K562 (cell line): Measurements from ENCODE around the gene ZNF593OS. TPM values are rescaled to one million over a fixed set of nuclear protein-coding genes. Genes with fewer than 3 reads are reported as not detected.

Experiments
- CBX3 ChIP-seq, 2 experiments: IDR thresholded peaks; 1 replicate in 1 of 2; 2 replicates in 1 of 2; pipeline ENCODE4 v1.6.1; 2012; ENCODE audit warnings: inconsistent platforms in 2 of 2, low read length in 2 of 2, borderline replicate concordance in 1 of 2, control low read depth in 1 of 2
- SIRT6 ChIP-seq: IDR thresholded peaks from one replicate; pipeline ENCODE4 v1.6.1; 2012; ENCODE audit warnings: low read depth, mild to moderate bottlenecking, control low read depth, inconsistent platforms, low read length, moderate library complexity
- SMAD4 ChIP-seq: fragments of 250-450 bp; sonication (Bioruptor Pico); conservative IDR thresholded peaks from 2 replicates; pipeline ENCODE4 v1.8.0; 2021; ENCODE audit warnings: inconsistent platforms, mild to moderate bottlenecking, moderate library complexity
- SNRNP70 ChIP-seq: fragments of 200-400 bp; formaldehyde crosslinking; optimal IDR thresholded peaks from 2 replicates; pipeline ENCODE3; 2017; ENCODE audit warnings: low read depth, low read length
- TBL1XR1 ChIP-seq, 2 experiments: IDR thresholded peaks; 2 replicates each; pipeline ENCODE4 v1.6.1; 2012; ENCODE audit warnings: improper control_type of control experiment in 2 of 2, low read length in 2 of 2, mild to moderate bottlenecking in 1 of 2
- ZBTB7A ChIP-seq: IDR thresholded peaks from 2 replicates; pipeline ENCODE4 v1.6.1; 2011; ENCODE audit warnings: low read depth, mild to moderate bottlenecking, low read length, moderate library complexity, borderline replicate concordance; ENCODE audit not compliant: control insufficient read depth
- ZFP30 ChIP-seq: fragments of 250-450 bp; sonication (Bioruptor Pico); IDR thresholded peaks from 2 replicates; pipeline ENCODE4 v1.8.0; 2022; ENCODE audit warnings: moderate library complexity, mild to moderate bottlenecking, inconsistent platforms, borderline replicate concordance
- polyA plus RNA-seq, 8 experiments: library from polyadenylated mRNA; depleted of rRNA in 4 of 8; stranded (reverse) in 5 of 8; unstranded in 3 of 8; fragments of >200 nt; fragmentation: Nextera tagmentation in 2 of 8; fragmentation: Illumina TruSeq in 1 of 8; extraction: Ambion mirVana in 2 of 8; extraction: Trizol in 1 of 8; gene quantifications; 2 replicates each; pipeline versions ENCODE4 v1.2.1 to v1.2.3, GENCODE V29; 2011 to 2014; ENCODE audit warnings: inconsistent platforms in 1 of 8, missing spikeins in 1 of 8
- total RNA-seq, 7 experiments: library from RNA; depleted of rRNA in 6 of 7; stranded (reverse); fragments of >200 nt in 6 of 7; fragmentation: Illumina TruSeq in 2 of 7; extraction: Trizol in 2 of 7; gene quantifications; 2 replicates each; pipeline versions ENCODE4 v1.2.1 to v1.2.3, GENCODE V29; 2011 to 2021; ENCODE audit warnings: low replicate concordance in 1 of 7
- TF ChIP-seq, protein P1 (sequence below): fragments of 450-650 bp; IDR thresholded peaks from 2 replicates; pipeline ENCODE4 v1.6.1; 2016; ENCODE audit warnings: missing biosample characterization, missing genetic modification characterization
- TF ChIP-seq, protein P2 (sequence below): fragments of 450-650 bp; IDR thresholded peaks from 2 replicates; pipeline ENCODE4 v1.6.1; 2016; ENCODE audit warnings: antibody characterized with exemption
- TF ChIP-seq, protein P3 (sequence below): fragments of 250-450 bp; sonication (Bioruptor Pico); IDR thresholded peaks from 2 replicates; pipeline ENCODE4 v1.5.0; 2021; ENCODE audit warnings: mild to moderate bottlenecking, moderate library complexity
- TF ChIP-seq, protein P4 (sequence below), 2 experiments: fragments of 200-800 bp in 1 of 2; sonication (Bioruptor generic) in 1 of 2; sonication (generic) in 1 of 2; formaldehyde crosslinking in 1 of 2; IDR thresholded peaks in 1 of 2; conservative IDR thresholded peaks in 1 of 2; 2 replicates each; pipeline versions ENCODE4 v1.5.0 to v1.6.1; 2016 to 2020; ENCODE audit warnings: missing compliant biosample characterization in 1 of 2, missing genetic modification characterization in 1 of 2, missing genetic modification reagents in 1 of 2
- TF ChIP-seq, protein P5 (sequence below): fragments of 450-650 bp; IDR thresholded peaks from 2 replicates; pipeline ENCODE4 v1.6.1; 2016
- TF ChIP-seq, protein P6 (sequence below), 2 experiments: fragments of 450-650 bp in 1 of 2; sonication (generic) in 1 of 2; formaldehyde crosslinking in 1 of 2; IDR thresholded peaks in 1 of 2; conservative IDR thresholded peaks in 1 of 2; 2 replicates each; pipeline versions ENCODE4 v1.6.1 to v1.8.1; 2016 to 2023; ENCODE audit warnings: mild to moderate bottlenecking in 2 of 2, moderate library complexity in 2 of 2, inconsistent platforms in 1 of 2, missing genetic modification reagents in 1 of 2

The ZNF593OS gene
- total and polyA plus RNA-seq, 9 of the 15 experiments (the other 6 are each of a cell fraction or from before 2014, with no cell fraction given): 0.24 to 0.27 TPM; not detected in 7

DNA sequence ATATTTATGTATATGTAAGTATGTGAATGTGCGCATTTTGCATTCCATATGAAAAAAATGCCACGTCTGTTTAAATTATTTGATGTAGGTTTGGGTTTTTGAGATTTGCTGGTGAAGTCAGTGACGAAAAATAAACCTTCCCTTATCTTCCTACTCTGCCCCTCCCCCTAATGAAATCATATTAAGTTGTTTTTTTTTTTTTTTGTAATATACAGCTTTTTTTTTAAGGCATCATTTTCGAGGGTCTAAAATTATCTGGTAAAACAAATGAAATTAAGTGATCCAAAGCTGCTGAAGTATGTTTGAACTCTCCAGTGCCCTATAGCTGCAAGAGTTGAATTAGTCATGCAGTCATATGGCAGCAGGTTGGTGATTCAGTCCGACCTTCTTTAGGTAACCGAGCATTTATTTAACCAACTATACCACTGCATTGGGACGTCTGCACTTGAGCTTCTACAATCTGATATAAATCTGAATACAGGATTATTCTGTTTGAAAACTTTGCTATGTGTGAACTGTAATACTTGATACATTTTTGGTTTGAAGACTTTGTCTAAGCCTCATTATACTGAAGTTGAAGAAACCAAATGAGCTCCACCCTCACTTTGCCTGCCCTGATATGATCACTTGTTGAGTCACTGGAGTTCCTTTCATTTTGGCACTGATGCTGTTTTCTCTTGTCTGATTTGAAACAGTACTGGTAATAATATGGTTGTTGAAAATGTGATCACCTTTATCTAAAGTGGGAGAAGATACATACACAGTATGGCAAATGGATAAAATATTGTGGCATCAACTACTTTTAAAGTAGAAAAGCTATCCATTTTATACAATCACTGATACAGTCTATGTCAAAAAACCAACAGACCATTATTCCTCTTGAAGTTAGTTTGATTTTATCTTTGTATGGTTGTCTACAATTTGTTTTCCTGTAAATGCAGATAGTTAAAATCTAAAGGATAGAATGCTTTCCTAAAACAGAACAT lies 48.4 kb downstream of the ZNF593OS start (continued):
- no peak; a peak in 1 of 3 replicates for TF ChIP-seq CBX3 (IDR thresholded peaks at IDR 0.05; ENCODE audit: borderline replicate concordance in 1 of 2, low read length in 2 of 2)
- TF ChIP-seq ZBTB7A: no peak
- TF ChIP-seq, protein P1, sequence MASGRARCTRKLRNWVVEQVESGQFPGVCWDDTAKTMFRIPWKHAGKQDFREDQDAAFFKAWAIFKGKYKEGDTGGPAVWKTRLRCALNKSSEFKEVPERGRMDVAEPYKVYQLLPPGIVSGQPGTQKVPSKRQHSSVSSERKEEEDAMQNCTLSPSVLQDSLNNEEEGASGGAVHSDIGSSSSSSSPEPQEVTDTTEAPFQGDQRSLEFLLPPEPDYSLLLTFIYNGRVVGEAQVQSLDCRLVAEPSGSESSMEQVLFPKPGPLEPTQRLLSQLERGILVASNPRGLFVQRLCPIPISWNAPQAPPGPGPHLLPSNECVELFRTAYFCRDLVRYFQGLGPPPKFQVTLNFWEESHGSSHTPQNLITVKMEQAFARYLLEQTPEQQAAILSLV (tag): peak; percentile 32; the same call in 1 of the 2 replicates
- no peak for TF ChIP-seq SIRT6
- TF ChIP-seq, protein P2, sequence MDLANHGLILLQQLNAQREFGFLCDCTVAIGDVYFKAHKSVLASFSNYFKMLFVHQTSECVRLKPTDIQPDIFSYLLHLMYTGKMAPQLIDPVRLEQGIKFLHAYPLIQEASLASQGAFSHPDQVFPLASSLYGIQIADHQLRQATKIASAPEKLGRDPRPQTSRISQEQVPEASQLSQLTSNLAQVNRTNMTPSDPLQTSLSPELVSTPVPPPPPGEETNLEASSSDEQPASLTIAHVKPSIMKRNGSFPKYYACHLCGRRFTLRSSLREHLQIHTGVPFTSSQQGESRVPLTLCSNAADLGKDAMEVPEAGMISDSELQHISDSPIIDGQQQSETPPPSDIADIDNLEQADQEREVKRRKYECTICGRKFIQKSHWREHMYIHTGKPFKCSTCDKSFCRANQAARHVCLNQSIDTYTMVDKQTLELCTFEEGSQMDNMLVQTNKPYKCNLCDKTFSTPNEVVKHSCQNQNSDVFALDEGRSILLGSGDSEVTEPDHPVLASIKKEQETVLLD: 0 out of 2 replicates have a peak, but pooled peaks have one; percentile 46
- TF ChIP-seq ZFP30 (CRISPR knock-in tag): no peak
- no peak for TF ChIP-seq SNRNP70
- TF ChIP-seq, protein P3, sequence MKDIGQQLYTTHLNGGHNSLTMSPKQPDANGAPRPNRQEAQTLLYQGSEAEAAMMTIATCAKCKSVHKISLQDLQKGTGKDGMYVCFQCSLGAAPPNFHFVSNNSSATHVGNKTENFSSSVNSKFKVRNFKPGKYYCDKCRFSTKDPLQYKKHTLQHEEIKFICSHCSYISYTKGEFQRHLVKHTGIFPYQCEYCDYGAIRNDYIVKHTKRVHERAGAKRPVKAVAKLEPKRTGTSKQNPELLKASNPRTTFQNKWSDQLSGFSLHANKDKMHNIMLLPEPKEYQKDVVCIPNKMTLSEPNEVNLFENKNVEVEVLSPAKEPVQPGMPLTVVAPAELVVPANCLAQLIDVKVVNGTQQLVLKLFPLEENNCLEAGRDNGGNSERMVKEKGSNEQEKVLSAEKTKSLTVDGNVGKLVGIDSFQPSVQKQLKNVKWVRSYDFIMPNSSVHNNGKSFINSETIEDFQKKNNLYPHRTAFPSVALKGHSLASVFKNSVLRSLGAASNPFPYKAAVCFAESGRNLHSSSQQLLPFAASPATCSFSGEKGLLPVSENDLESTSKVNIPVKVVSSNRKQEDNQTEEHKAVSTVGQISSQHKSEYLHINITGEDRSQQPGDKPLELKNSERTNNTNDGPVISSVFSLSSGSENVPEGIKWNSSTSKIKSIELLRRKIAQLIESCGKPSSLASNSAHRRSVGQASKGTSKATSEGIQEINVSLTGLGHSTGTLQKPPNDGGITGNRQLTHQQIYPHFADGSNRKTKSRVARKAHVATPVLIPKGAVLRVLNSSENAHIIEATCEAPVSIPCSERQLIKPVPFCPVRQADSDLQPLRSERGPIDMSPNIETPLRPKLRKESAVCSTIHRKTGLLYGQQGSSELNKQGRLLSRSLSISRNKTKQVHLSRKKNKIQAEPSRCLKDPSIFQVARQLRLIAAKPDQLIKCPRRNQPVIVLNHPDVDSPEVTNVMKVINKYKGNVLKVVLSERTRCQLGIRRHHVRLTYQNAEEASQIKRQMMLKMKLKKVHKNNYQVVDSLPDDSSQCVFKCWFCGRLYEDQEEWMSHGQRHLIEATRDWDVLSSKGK: no peak
- TF ChIP-seq SMAD4 (CRISPR knock-in tag): peak; percentile 53
- peak in 1 of 2 experiments; percentile 4; a peak in 2 of 4 replicates for TF ChIP-seq TBL1XR1 (IDR thresholded peaks at IDR 0.05; ENCODE audit: low read length in 2 of 2)
- TF ChIP-seq, protein P4, sequence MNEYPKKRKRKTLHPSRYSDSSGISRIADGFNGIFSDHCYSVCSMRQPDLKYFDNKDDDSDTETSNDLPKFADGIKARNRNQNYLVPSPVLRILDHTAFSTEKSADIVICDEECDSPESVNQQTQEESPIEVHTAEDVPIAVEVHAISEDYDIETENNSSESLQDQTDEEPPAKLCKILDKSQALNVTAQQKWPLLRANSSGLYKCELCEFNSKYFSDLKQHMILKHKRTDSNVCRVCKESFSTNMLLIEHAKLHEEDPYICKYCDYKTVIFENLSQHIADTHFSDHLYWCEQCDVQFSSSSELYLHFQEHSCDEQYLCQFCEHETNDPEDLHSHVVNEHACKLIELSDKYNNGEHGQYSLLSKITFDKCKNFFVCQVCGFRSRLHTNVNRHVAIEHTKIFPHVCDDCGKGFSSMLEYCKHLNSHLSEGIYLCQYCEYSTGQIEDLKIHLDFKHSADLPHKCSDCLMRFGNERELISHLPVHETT (CRISPR knock-in tag; conservative IDR thresholded peaks at IDR 0.05 in 1 of 2, IDR thresholded peaks at IDR 0.05 in 1 of 2): peak in 1 of 2 experiments; percentile 82; a peak in 2 of 4 replicates
- TF ChIP-seq, protein P5, sequence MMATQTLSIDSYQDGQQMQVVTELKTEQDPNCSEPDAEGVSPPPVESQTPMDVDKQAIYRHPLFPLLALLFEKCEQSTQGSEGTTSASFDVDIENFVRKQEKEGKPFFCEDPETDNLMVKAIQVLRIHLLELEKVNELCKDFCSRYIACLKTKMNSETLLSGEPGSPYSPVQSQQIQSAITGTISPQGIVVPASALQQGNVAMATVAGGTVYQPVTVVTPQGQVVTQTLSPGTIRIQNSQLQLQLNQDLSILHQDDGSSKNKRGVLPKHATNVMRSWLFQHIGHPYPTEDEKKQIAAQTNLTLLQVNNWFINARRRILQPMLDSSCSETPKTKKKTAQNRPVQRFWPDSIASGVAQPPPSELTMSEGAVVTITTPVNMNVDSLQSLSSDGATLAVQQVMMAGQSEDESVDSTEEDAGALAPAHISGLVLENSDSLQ: peak; percentile 16
- TF ChIP-seq, protein P6, sequence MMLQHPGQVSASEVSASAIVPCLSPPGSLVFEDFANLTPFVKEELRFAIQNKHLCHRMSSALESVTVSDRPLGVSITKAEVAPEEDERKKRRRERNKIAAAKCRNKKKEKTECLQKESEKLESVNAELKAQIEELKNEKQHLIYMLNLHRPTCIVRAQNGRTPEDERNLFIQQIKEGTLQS (IDR thresholded peaks at IDR 0.05): peak; percentile 93
- TF ChIP-seq, protein P6 (CRISPR knock-in tag; conservative IDR thresholded peaks at IDR 0.05): peak; percentile 76
